Panc1 (cell line): ENCODE results near the gene ADPRH.

Experiments used
- CTCF ChIP-seq: fragments of 450-650 bp; IDR thresholded peaks from 2 replicates; pipeline ENCODE4 v1.5.1; 2017; ENCODE audit warnings: mild to moderate bottlenecking
- POLR2AphosphoS5 ChIP-seq: IDR thresholded peaks from 2 replicates; pipeline ENCODE4 v1.6.1; 2012; ENCODE audit warnings: mild to moderate bottlenecking, low read depth, low read length, moderate library complexity
- SIN3A ChIP-seq: IDR thresholded peaks from 2 replicates; pipeline ENCODE4 v1.6.1; 2012; ENCODE audit warnings: low read depth, mild to moderate bottlenecking, low read length, moderate library complexity, borderline replicate concordance; ENCODE audit not compliant: insufficient read depth

GRCh38 chr3:119613872-119614271 is 34.6 kb downstream of the ADPRH start:
- TF ChIP-seq CTCF, result no peak
- no peak for TF ChIP-seq POLR2AphosphoS5
- no peak for TF ChIP-seq SIN3A
